OCI-M2 (cell line): ENCODE data around the gene ELF3.
"Not testable (repeated sequence)": the region's sequence is repeated elsewhere in the genome, so short reads cannot be mapped to it uniquely, and the experiment has no call there.

ENCODE experiments used
- DNase-seq: peaks from one replicate; lab custom pipeline; 2025; ENCODE audit not compliant: unreplicated experiment; lab: John Stamatoyannopoulos, UW

ELF3 gene

DNA sequence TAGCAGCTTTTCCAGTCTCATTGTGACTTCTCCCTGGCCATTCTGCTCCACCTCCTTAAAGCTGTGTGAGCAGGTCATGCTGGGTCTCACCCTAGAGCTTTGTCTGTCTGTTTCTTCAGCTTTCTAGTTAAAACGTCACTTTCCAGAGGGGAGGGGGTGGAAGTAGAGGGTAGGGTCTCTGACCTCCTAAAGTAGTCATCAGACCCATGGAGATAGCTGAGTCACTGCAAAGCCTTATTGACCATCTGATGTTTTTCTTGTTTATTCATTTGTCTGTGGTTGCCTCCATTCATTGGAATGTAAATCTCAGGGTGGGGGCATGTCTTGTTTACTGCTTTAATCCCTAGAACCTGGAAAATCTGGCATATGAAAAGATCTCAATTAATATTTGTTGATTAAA is 52.7 kb downstream of the ELF3 start:
- no peak for DNase-seq

DNA sequence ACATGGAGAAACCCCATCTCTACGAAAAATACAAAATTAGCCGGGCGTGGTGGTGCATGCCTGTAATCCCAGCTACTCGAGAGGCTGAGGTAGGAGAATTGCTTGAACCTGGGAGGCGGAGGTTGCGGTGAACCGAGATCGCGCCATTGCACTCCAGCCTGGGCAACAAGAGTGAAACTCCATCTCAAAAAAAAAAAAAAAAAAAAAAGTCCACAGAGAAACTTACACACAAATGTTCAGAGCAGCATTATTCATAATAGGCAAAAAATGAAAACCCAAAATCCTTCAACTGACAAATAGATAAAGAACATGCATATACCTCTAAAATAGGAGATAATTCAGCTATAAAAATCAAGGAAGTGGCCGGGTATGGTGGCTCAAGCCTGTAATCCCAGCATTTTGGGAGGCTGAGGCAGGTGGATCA is 54.5 kb downstream of the ELF3 start:
- DNase-seq = not testable (repeated sequence)
